Liver (tissue), 9 donors: ENCODE measurements around the gene FSIP1. TPM values are rescaled to one million over a fixed set of nuclear protein-coding genes. Genes with fewer than 3 reads are reported as not detected.

ENCODE experiments used
- DNase-seq: peaks from one replicate; pipeline ENCODE4 v3.0.0-alpha.2; 2017; ENCODE audit warnings: low spot score
- H3K27ac ChIP-seq, 2 donors: one replicate each; pipeline ENCODE4 v1.7.0; 2013; ENCODE audit warnings: inconsistent platforms in 2 of 2, low read length in 2 of 2, control low read depth in 1 of 2, low read depth in 1 of 2, mild to moderate bottlenecking in 1 of 2
- H3K27me3 ChIP-seq, 4 donors: one replicate each; pipeline versions ENCODE4 v1.6.1 to v1.7.0; 2013; ENCODE audit warnings: low read length in 3 of 4, inconsistent platforms in 1 of 4, mild to moderate bottlenecking in 1 of 4, moderate library complexity in 1 of 4; ENCODE audit not compliant: control insufficient read depth in 4 of 4, insufficient read depth in 4 of 4
- H3K36me3 ChIP-seq, 4 donors: one replicate each; pipeline versions ENCODE4 v1.6.1 to v1.7.0; 2013; ENCODE audit warnings: low read length in 3 of 4, mild to moderate bottlenecking in 3 of 4, low read depth in 1 of 4, moderate library complexity in 1 of 4; ENCODE audit not compliant: control insufficient read depth in 4 of 4, insufficient read depth in 3 of 4
- H3K4me1 ChIP-seq, 4 donors: one replicate each; pipeline versions ENCODE4 v1.6.1 to v1.7.0; 2013; ENCODE audit warnings: low read length in 3 of 4, mild to moderate bottlenecking in 3 of 4, moderate library complexity in 1 of 4; ENCODE audit not compliant: control insufficient read depth in 4 of 4, insufficient read depth in 4 of 4
- H3K4me3 ChIP-seq, 3 donors: one replicate each; pipeline versions ENCODE4 v1.6.1 to v1.7.0; 2013; ENCODE audit warnings: low read length in 3 of 3, control low read depth in 1 of 3, low read depth in 1 of 3, mild to moderate bottlenecking in 1 of 3
- H3K9ac ChIP-seq, 2 donors: one replicate each; pipeline ENCODE4 v1.7.0; 2013; ENCODE audit warnings: low read length in 2 of 2, mild to moderate bottlenecking in 2 of 2, moderate library complexity in 2 of 2, control low read depth in 1 of 2, low read depth in 1 of 2
- H3K9me3 ChIP-seq, 4 donors: one replicate each; pipeline versions ENCODE4 v1.6.1 to v1.7.0; 2013; ENCODE audit warnings: low read length in 3 of 4; ENCODE audit not compliant: control insufficient read depth in 4 of 4
- EGR1 ChIP-seq, 2 donors: IDR thresholded peaks; 2 replicates each; pipeline ENCODE4 v1.6.1; 2016 to 2018; ENCODE audit warnings: antibody characterized with exemption in 2 of 2, low read depth in 2 of 2
- FOXA1 ChIP-seq: IDR thresholded peaks from 2 replicates; pipeline ENCODE4 v1.6.1; 2016; ENCODE audit warnings: antibody characterized with exemption
- FOXA2 ChIP-seq: IDR thresholded peaks from 2 replicates; pipeline ENCODE4 v1.6.1; 2016; ENCODE audit warnings: antibody characterized with exemption
- GABPA ChIP-seq, 2 donors: IDR thresholded peaks in 1 of 2; conservative IDR thresholded peaks in 1 of 2; 2 replicates each; pipeline ENCODE4 v1.6.1; 2016; ENCODE audit warnings: antibody characterized with exemption in 2 of 2, mild to moderate bottlenecking in 1 of 2, moderate library complexity in 1 of 2
- HNF4A ChIP-seq, 2 donors: conservative IDR thresholded peaks; 2 replicates each; pipeline ENCODE4 v1.6.1; 2016; ENCODE audit warnings: antibody characterized with exemption in 2 of 2, mild to moderate bottlenecking in 2 of 2
- HNF4G ChIP-seq: IDR thresholded peaks from 2 replicates; pipeline ENCODE4 v1.6.1; 2016; ENCODE audit warnings: antibody characterized with exemption
- NR2F2 ChIP-seq: IDR thresholded peaks from 2 replicates; pipeline ENCODE4 v1.6.1; 2016; ENCODE audit warnings: antibody characterized with exemption
- RAD21 ChIP-seq, 2 donors: IDR thresholded peaks; 2 replicates each; pipeline ENCODE4 v1.6.1; 2016; ENCODE audit warnings: antibody characterized with exemption in 2 of 2, mild to moderate bottlenecking in 2 of 2
- RXRA ChIP-seq, 2 donors: IDR thresholded peaks; 2 replicates each; pipeline ENCODE4 v1.6.1; 2017 to 2018; ENCODE audit warnings: antibody characterized with exemption in 2 of 2, mild to moderate bottlenecking in 1 of 2
- SP1 ChIP-seq: IDR thresholded peaks from 2 replicates; pipeline ENCODE4 v1.6.1; 2018; ENCODE audit warnings: antibody characterized with exemption, mild to moderate bottlenecking
- TAF1 ChIP-seq: conservative IDR thresholded peaks from 2 replicates; pipeline ENCODE4 v1.6.1; 2016; ENCODE audit warnings: antibody characterized with exemption, mild to moderate bottlenecking
- YY1 ChIP-seq: IDR thresholded peaks from 2 replicates; pipeline ENCODE4 v1.6.1; 2016; ENCODE audit warnings: antibody characterized with exemption, mild to moderate bottlenecking
- WGBS: extraction: QIAGEN DNeasy Blood & Tissue Kit; methylation state at CpG from one replicate; pipeline ENCODE4 v1.1.7; 2013; 5-methylcytosine and 5-hydroxymethylcytosine counted together
- polyA plus RNA-seq, 2 donors: library from polyadenylated mRNA; stranded (reverse) in 1 of 2; unstranded in 1 of 2; fragments of 200-250 nt in 1 of 2; fragments of >200 nt in 1 of 2; fragmentation: Nextera tagmentation in 1 of 2; extraction: Ambion mirVana in 1 of 2; gene quantifications; one replicate each; pipeline versions ENCODE4 v1.2.1 to v1.2.3, GENCODE V29; 2013 to 2015
- total RNA-seq, 2 donors: library from RNA; depleted of rRNA; stranded (reverse); fragments of >200 nt; gene quantifications; one replicate each; pipeline ENCODE4 v1.2.3, GENCODE V29; 2014
- TF ChIP-seq, protein P1 (sequence below): fragments of 150-350 bp; IDR thresholded peaks from 2 replicates; pipeline ENCODE4 v1.5.1; 2017; ENCODE audit warnings: improper control_type of control experiment, low read depth, low read length; ENCODE audit not compliant: missing input control
- TF ChIP-seq, protein P2 (sequence below): IDR thresholded peaks from 2 replicates; pipeline ENCODE4 v1.6.1; 2016; ENCODE audit warnings: antibody characterized with exemption
- TF ChIP-seq, protein P3 (sequence below): IDR thresholded peaks from 2 replicates; pipeline ENCODE4 v1.6.1; 2016; ENCODE audit warnings: antibody characterized with exemption
- TF ChIP-seq, protein P4 (sequence below): IDR thresholded peaks from 2 replicates; pipeline ENCODE4 v1.6.1; 2016; ENCODE audit warnings: antibody characterized with exemption
- donor health status: healthy.
- donor health status: healthy.
- donor health status: healthy.
- donor health status: healthy.
- donor health status: healthy.

FSIP1 gene
- total and polyA plus RNA-seq, 4 donors = 0.05 to 0.29 (median 0.13) TPM

DNA sequence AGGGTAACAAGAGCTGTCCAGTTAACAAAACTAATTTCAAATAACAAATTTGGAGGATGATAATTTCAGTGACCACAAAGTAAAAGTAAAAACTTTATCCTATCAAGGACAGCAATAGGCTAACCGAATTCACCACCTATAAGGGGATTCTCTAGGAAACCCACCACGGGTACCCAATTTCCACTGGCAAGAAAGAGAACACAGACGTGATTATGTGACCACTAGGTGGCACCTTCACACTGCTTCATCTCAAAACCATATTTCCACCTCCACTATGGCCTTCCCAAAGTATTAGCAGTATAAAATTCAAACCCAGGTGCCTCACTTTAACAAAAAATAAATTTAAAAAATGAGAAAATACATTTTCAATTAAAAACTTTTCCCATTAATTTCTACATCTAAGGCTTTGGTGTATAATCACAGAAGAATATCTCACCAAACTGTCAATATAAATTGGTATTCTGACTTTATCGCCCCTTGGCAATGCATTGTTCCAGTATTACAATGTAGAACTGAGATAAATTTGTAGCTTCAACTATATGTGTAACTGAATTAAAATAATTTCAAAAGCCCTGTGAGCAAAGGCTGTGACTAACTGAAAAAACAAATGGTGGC, 96.5 kb downstream of the FSIP1 start:
- no peak overlapping the region for H3K9ac ChIP-seq
- no peak overlapping the region for H3K27ac ChIP-seq
- DNase-seq = no peak
- H3K4me3 ChIP-seq = no peak overlapping the region
- H3K36me3 ChIP-seq = no peaks in the 10 kb centered on the region
- no peaks in the 10 kb centered on the region for H3K4me1 ChIP-seq
- WGBS = 26% methylated on average over 4 of the region's 4 CpGs
- no peaks in the 10 kb centered on the region for H3K27me3 ChIP-seq
- H3K9me3 ChIP-seq = no peaks in the 10 kb centered on the region
- TF ChIP-seq TAF1 = no peak
- peak; percentile 85 to 87 for TF ChIP-seq RAD21 (IDR thresholded peaks at IDR 0.05)
- TF ChIP-seq, protein P1, sequence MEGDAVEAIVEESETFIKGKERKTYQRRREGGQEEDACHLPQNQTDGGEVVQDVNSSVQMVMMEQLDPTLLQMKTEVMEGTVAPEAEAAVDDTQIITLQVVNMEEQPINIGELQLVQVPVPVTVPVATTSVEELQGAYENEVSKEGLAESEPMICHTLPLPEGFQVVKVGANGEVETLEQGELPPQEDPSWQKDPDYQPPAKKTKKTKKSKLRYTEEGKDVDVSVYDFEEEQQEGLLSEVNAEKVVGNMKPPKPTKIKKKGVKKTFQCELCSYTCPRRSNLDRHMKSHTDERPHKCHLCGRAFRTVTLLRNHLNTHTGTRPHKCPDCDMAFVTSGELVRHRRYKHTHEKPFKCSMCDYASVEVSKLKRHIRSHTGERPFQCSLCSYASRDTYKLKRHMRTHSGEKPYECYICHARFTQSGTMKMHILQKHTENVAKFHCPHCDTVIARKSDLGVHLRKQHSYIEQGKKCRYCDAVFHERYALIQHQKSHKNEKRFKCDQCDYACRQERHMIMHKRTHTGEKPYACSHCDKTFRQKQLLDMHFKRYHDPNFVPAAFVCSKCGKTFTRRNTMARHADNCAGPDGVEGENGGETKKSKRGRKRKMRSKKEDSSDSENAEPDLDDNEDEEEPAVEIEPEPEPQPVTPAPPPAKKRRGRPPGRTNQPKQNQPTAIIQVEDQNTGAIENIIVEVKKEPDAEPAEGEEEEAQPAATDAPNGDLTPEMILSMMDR = peak; percentile 63

DNA sequence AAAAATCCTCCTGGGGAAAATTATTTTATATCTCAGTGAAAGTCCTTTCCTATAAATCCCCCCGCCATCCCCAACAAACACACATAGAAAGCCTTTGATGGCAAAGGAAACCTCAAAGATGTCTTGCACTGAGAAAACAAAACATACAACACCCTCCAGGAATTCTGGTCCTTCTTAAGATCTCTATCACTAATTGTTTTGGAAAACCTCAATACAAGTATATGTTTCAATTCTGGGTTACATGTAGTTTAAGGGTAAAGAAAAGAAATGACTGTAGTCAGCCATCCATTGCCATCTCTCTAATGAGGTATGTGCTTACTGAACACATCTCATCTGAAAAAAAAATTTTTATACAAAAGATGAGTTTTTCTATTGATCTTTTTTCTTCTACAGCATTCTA, 97.3 kb downstream of the FSIP1 start:
- Histone ChIP-seq H3K27me3 (no peaks in the 10 kb centered on the region), H3K9me3 (no peaks in the 10 kb centered on the region)

DNA sequence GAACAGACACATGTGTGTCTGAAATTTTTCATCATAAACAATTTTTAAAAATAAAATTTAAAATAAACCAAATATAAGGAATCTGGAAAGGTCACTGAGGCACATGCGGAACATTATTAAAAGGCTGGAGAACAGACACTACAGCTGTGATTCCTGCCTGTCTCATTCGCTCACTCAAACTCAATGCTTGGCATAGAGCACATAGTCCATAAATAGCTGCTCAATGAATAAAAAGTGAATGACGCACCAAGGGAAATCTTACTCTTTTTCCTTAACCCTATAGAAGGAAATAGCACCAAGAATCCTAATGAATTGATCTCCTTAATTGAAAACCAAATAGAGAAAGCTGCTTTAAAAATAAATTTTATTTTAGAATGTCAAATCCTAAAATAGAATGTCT, 98.4 kb downstream of the FSIP1 start:
- no peaks in the 10 kb centered on the region for H3K4me1 ChIP-seq
- H3K36me3 ChIP-seq = no peaks in the 10 kb centered on the region
- WGBS = 59% methylated on average over 3 of the region's 3 CpGs
- DNase-seq = no peak
- no peak overlapping the region for H3K27ac ChIP-seq
- no peak overlapping the region for H3K4me3 ChIP-seq
- no peaks in the 10 kb centered on the region for H3K27me3 ChIP-seq
- H3K9me3 ChIP-seq = no peaks in the 10 kb centered on the region
- no peak overlapping the region for H3K9ac ChIP-seq
- TF ChIP-seq YY1 = no peak
- TF ChIP-seq, protein P2, sequence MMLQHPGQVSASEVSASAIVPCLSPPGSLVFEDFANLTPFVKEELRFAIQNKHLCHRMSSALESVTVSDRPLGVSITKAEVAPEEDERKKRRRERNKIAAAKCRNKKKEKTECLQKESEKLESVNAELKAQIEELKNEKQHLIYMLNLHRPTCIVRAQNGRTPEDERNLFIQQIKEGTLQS = no peak
- TF ChIP-seq EGR1 (IDR thresholded peaks at IDR 0.05; ENCODE audit: low read depth in 2 of 2) = no peak
- TF ChIP-seq SP1 = no peak
- TF ChIP-seq HNF4G = no peak
- TF ChIP-seq HNF4A (conservative IDR thresholded peaks at IDR 0.05) = no peak
- TF ChIP-seq RXRA (IDR thresholded peaks at IDR 0.05) = no peak
- TF ChIP-seq RAD21 (IDR thresholded peaks at IDR 0.05) = no peak
- TF ChIP-seq, protein P3, sequence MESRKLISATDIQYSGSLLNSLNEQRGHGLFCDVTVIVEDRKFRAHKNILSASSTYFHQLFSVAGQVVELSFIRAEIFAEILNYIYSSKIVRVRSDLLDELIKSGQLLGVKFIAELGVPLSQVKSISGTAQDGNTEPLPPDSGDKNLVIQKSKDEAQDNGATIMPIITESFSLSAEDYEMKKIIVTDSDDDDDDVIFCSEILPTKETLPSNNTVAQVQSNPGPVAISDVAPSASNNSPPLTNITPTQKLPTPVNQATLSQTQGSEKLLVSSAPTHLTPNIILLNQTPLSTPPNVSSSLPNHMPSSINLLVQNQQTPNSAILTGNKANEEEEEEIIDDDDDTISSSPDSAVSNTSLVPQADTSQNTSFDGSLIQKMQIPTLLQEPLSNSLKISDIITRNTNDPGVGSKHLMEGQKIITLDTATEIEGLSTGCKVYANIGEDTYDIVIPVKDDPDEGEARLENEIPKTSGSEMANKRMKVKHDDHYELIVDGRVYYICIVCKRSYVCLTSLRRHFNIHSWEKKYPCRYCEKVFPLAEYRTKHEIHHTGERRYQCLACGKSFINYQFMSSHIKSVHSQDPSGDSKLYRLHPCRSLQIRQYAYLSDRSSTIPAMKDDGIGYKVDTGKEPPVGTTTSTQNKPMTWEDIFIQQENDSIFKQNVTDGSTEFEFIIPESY = no peak
- TF ChIP-seq FOXA2 = no peak

More for the DNA sequence above, 97.3 kb downstream of the FSIP1 start:
- DNase-seq = no peak
- no peaks in the 10 kb centered on the region for H3K36me3 ChIP-seq
- no peaks in the 10 kb centered on the region for H3K4me1 ChIP-seq
- H3K27ac ChIP-seq = no peak overlapping the region
- no peak overlapping the region for H3K4me3 ChIP-seq
- TF ChIP-seq, protein P3 = no peak
- TF ChIP-seq TAF1 (no peak), SP1 (no peak), NR2F2 (no peak), GABPA (IDR thresholded peaks at IDR 0.05 in 1 of 2, conservative IDR thresholded peaks at IDR 0.05 in 1 of 2) (no peak), RAD21 (IDR thresholded peaks at IDR 0.05) (no peak), FOXA1 (no peak)
- TF ChIP-seq, protein P1 = no peak
- TF ChIP-seq, protein P4, sequence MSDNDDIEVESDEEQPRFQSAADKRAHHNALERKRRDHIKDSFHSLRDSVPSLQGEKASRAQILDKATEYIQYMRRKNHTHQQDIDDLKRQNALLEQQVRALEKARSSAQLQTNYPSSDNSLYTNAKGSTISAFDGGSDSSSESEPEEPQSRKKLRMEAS = no peak
- H3K9ac ChIP-seq = no peak overlapping the region
- WGBS = 98% methylated on average over 1 of the region's 1 CpG
